Parathyroid adenoma (tissue), 2 donors: ENCODE measurements around the gene MYO18B.

Source experiments
- H2AFZ ChIP-seq: fragments of 300-600 bp; sonication (generic); one replicate; pipeline ENCODE4 v1.7.0; 2017; ENCODE audit warnings: antibody characterized with exemption, mild to moderate bottlenecking
- H3K27ac ChIP-seq: fragments of 300-600 bp; sonication (generic); one replicate; pipeline ENCODE4 v1.7.0; 2017
- H3K27me3 ChIP-seq: fragments of 300-600 bp; sonication (generic); one replicate; pipeline ENCODE4 v1.7.0; 2017; ENCODE audit warnings: low read length; ENCODE audit not compliant: control insufficient read depth, insufficient read depth
- H3K36me3 ChIP-seq: fragments of 300-600 bp; sonication (generic); one replicate; pipeline ENCODE4 v1.7.0; 2017; ENCODE audit warnings: low read length; ENCODE audit not compliant: control insufficient read depth, insufficient read depth
- H3K4me1 ChIP-seq: fragments of 300-600 bp; sonication (generic); one replicate; pipeline ENCODE4 v1.7.0; 2017; ENCODE audit warnings: control low read depth
- H3K4me2 ChIP-seq: fragments of 300-600 bp; sonication (generic); one replicate; pipeline ENCODE4 v1.7.0; 2017; ENCODE audit warnings: low read length
- H3K4me3 ChIP-seq: fragments of 300-600 bp; sonication (generic); one replicate; pipeline ENCODE4 v1.7.0; 2017; ENCODE audit warnings: low read depth, low read length
- H3K79me2 ChIP-seq: fragments of 300-600 bp; sonication (generic); one replicate; pipeline ENCODE4 v1.7.0; 2017; ENCODE audit warnings: control low read depth
- H3K9ac ChIP-seq: fragments of 300-600 bp; sonication (generic); one replicate; pipeline ENCODE4 v1.7.0; 2017; ENCODE audit warnings: mild to moderate bottlenecking
- H3K9me3 ChIP-seq: fragments of 300-600 bp; sonication (generic); one replicate; pipeline ENCODE4 v1.7.0; 2017; ENCODE audit warnings: low read length; ENCODE audit not compliant: control insufficient read depth
- CTCF ChIP-seq: fragments of 300-600 bp; sonication (generic); IDR thresholded peaks from one replicate; pipeline ENCODE4 v1.7.0; 2017; ENCODE audit warnings: antibody characterized with exemption, mild to moderate bottlenecking
- donor health status: primary hyperparathyroidism.

Gene MYO18B

GRCh38 chr22:25765016-25765367 lies 23.0 kb downstream of the MYO18B start:
- Histone ChIP-seq H3K4me2 (no peak overlapping the region), H3K9me3 (no peaks in the 10 kb centered on the region), H3K27ac (no peak overlapping the region), H3K4me1 (no peaks in the 10 kb centered on the region), H3K36me3 (no peaks in the 10 kb centered on the region), H3K27me3 (no peaks in the 10 kb centered on the region), H3K9ac (no peak overlapping the region), H3K4me3 (no peak overlapping the region), H3K79me2 (no peaks in the 10 kb centered on the region), H2AFZ (no peak overlapping the region)
- no peak for TF ChIP-seq CTCF

- no peak overlapping the region for H3K4me2 ChIP-seq
- H3K4me1 ChIP-seq = no peaks in the 10 kb centered on the region
- H3K27ac ChIP-seq = no peak overlapping the region
- no peak overlapping the region for H2AFZ ChIP-seq
- H3K79me2 ChIP-seq = no peaks in the 10 kb centered on the region
- TF ChIP-seq CTCF = no peak
- H3K9me3 ChIP-seq = no peaks in the 10 kb centered on the region
- no peaks in the 10 kb centered on the region for H3K27me3 ChIP-seq
- no peak overlapping the region for H3K9ac ChIP-seq
- H3K4me3 ChIP-seq = no peak overlapping the region
- no peaks in the 10 kb centered on the region for H3K36me3 ChIP-seq
These were observed 23.8 kb downstream of the MYO18B start for GRCh38 chr22:25765801-25766200.

GRCh38 chr22:25766418-25766817 lies 24.4 kb downstream of the MYO18B start:
- H3K4me3 ChIP-seq = no peak overlapping the region
- H2AFZ ChIP-seq = no peak overlapping the region
- H3K27ac ChIP-seq = no peak overlapping the region
- H3K36me3 ChIP-seq = no peaks in the 10 kb centered on the region
- no peaks in the 10 kb centered on the region for H3K79me2 ChIP-seq
- TF ChIP-seq CTCF = no peak
- H3K9ac ChIP-seq = no peak overlapping the region
- no peaks in the 10 kb centered on the region for H3K27me3 ChIP-seq
- H3K4me2 ChIP-seq = no peak overlapping the region
- H3K4me1 ChIP-seq = no peaks in the 10 kb centered on the region
- H3K9me3 ChIP-seq = no peaks in the 10 kb centered on the region

- Histone ChIP-seq H3K4me2 (no peak overlapping the region), H3K4me1 (no peaks in the 10 kb centered on the region), H3K36me3 (no peaks in the 10 kb centered on the region), H3K27ac (no peak overlapping the region), H2AFZ (no peak overlapping the region), H3K79me2 (no peaks in the 10 kb centered on the region), H3K27me3 (no peaks in the 10 kb centered on the region), H3K9me3 (no peaks in the 10 kb centered on the region), H3K4me3 (no peak overlapping the region), H3K9ac (no peak overlapping the region)
- TF ChIP-seq CTCF = no peak
These were observed 28.3 kb downstream of the MYO18B start for GRCh38 chr22:25770333-25770732.

- H3K36me3 ChIP-seq = no peaks in the 10 kb centered on the region
- H3K9me3 ChIP-seq = no peaks in the 10 kb centered on the region
- H3K4me2 ChIP-seq = no peak overlapping the region
- no peak overlapping the region for H3K27ac ChIP-seq
- H3K4me1 ChIP-seq = no peaks in the 10 kb centered on the region
- no peaks in the 10 kb centered on the region for H3K27me3 ChIP-seq
- TF ChIP-seq CTCF = no peak
- no peak overlapping the region for H3K9ac ChIP-seq
- H3K4me3 ChIP-seq = no peak overlapping the region
- no peaks in the 10 kb centered on the region for H3K79me2 ChIP-seq
- H2AFZ ChIP-seq = no peak overlapping the region
These were observed 30.3 kb downstream of the MYO18B start for GRCh38 chr22:25772288-25772687.
